IPS DF 19.7 (cell line): ENCODE measurements around the gene PKNOX1.
"Not testable (repeated sequence)": the region's sequence is repeated elsewhere in the genome, so short reads cannot be mapped to it uniquely, and the experiment has no call there.

ENCODE experiments used
- DNase-seq: peaks from one replicate; pipeline ENCODE4 v3.0.0-alpha.2; 2013; ENCODE audit warnings: low read depth, low spot score

The PKNOX1 gene

DNA sequence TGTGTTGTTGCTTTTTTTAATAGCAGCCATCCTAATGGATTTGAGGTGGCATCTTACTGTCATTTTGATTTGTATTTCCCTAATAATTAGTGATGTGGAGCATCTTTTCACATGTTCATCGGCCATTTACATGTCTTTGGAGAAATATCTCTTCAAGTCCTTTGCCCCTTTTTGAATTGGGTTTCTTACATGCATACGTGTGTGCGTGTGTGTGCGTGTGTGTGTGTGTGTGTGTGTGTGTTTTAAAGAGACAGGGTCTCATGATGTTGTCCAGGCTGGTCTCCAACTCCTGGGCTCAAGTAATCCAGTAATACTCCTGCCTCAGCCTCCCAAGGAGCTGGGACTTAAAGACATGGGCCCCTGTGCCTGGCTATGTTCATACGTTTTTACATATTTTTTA is 9.5 kb downstream of the PKNOX1 start:
- no peak for DNase-seq

DNA sequence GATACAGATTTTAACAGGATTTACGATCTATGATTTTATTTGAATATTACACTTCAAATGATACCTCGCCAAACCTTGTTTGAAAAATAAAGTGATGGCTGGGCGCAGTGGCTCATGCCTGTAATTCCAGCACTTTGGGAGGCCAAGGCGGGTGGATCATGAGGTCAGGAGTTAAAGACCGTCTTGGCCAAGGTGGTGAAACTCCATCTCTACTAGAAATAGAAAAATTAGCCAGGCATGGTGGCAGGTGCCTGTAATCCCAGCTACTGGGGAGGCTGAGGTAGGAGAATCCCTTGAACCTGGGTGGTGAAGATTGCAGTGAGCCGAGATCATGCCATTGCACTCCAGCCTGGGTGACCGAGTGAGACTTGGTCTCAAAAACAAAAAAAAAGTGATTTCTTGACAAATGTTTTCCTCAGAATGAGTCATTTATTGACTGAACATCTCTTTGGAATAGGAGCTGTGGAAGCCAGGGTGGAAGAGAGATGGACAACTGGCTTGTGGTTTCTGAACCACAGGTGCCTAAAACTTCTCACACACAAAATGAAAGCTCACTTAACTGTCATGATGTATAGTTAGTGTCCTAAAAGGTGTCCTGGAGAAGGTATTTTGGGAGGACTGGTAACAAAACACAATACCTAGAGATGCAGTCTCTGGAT is 11.9 kb downstream of the PKNOX1 start:
- no peak for DNase-seq

DNA sequence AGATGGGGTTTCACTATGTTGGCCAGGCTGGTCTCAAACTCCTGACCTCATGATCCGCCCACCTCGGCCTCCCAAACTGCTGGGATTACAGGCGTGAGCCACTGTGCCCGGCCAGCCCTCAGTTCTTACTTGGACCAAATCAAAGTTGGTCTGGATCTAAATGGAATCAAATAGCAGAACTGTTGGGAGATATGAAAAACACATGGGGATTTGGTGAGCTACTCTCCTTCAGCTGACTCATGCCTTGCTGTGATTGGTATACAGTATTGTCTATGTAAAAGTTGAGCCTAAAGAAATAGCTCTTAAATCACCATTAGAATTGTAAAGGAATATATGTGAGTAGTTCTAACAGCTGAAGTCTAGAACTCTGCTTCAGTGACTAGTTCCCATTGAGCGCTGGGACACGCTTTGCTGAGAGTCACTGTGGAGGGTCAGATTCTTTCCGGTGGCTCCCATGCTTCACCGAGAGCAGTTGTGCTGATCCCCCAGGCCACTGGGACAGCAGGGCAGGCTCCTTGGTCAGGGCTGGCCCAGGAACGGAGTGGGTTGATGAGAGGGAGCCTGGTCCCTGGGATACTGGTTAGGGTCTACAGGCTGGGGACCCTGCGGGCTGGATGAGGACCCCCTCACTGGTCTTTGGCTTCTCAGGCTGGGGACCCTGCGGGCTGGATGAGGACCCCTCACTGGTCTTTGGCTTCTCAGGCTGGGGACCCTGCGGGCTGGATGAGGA is 14.0 kb downstream of the PKNOX1 start:
- DNase-seq, result no peak

DNA sequence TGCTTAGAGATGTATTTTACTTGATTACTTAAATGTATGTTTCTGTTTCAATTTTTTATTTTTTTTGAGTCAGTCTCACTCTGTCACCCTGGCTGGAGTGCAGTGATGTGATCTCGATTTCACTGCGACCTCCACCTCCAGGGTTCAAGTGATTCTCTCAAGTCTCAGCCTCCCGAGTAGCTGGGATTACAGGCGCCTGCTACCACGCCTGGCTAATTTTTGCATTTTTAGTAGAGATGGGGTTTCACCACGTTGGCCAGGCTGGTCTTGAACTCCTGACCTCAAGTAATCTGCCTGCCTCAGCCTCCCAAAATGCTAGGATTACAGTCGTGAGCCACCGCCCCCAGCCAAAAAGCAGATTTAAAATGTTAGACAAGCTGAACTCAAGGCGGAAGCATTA is 15.0 kb downstream of the PKNOX1 start:
- not testable (repeated sequence) for DNase-seq

DNA sequence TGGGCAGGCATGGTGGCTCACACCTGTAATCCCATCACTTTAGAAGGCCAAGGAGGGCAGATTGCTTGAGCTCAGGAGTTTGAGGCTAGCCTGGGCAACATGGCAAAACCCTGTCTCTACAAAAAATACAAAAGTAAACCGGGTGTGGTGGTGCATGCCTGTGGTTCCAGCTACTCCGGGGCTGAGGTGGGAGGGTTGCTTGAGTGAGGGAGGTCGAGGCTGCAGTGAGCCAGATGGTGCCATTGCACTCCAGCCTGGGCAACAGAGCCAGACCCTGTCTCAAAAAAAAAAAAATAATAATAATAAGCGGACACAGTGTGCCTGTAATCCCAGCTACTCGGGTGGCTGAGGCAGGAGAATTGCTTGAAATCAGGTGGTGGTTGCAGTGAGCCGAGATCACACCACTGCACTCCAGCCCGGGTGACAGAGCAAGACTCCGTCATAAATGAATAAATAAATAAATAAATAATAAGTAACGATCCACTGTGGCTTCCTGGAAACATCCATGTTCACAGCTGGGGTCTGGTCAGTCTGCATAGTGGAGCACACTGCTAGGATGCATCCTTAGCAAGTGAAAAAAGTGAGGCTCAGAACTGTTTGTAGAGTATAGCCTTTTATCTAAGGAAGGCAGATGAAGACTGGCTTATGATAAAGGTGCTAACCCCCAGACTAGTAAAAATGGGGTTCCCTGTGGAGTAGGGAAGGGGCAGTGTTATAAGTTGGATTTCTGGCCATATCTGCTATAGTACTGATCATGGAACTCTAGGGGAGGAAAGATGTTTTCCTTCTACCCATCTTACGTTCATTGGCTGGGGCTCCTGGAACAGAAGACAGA is 15.7 kb downstream of the PKNOX1 start:
- no peak for DNase-seq

DNA sequence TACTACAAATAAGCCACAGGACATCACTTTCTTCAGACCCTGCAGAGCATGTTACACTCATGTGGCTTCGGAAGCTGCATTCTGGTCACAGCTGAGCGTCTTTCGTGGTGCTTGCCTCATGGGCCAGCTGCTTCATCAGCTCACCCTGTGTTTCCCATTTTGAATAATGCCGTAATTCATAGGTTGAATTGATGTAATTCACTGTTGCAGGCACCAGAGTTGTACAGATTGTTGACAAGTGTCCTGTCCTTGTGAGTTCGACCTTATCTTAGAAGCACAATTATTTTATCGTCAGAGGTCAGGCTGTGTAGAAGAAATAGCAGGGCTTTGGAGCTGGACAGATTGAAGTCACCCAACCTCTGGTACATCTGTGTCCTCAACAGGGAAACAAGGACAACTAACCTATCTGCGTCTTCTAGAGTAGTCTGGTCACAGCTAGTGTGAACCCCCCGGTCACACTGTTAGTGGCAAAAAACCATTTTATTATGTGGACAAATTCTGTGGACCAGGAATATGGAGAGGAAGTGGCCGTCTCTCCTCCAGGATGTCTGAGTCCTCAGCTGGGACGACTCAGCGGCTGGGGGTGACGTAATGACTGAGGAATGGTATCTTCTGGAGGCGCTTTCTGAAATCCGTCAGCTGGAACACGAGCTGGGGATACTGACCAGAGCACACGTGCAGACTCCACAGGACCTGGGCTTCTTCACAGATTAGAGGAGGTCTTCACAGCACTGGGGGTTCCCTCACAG is 17.8 kb downstream of the PKNOX1 start:
- no peak for DNase-seq

DNA sequence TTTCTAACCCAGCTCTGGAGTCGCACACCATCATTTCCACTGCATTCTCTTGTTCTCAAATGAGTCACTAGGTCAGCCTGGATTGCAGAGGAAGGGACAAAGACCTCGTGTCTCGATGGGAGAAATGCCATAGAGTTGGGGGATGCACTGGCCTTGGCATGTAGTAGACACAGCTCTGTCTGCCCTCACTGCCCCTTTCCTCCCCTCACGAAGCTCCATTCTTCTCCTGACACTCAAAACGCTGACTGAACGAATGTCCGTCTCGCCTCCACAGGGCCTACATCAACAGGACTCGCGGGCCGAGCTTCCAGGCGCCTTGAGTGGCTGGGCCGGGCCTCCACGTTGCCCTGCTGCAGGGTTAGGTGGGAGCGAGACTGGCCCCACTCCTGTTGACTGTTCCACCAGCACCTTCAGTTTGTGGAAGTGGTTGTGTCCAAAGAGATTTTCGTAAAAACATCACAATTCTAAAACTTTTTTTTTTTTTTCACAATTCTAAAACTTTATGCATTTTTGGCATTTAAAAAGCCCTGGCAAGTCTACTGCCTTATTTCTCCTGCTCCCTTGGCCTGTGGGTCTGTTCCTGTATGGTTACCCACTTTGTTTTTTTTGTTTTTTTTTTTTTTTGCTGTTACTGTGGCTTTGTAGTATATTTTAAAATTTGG is 18.8 kb downstream of the PKNOX1 start:
- no peak for DNase-seq

DNA sequence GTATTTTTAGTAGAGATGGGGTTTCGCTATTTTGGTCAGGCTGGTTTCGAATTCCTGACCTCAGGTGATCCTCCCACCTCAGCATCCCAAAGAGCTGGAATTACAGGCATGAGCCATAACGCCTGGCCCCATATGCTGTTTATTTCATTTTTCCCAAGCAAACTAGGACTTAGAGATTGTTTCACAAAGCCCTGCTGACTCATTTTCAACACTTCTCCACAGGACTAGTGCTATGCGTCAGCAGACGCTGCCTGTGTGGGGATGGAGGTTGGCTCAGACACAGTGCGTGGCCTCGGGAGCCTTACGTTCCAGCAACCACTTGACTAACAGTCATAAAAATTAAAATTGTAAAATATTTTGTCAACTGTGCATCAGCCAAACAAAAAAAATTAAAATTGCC is 22.7 kb downstream of the PKNOX1 start:
- no peak for DNase-seq

DNA sequence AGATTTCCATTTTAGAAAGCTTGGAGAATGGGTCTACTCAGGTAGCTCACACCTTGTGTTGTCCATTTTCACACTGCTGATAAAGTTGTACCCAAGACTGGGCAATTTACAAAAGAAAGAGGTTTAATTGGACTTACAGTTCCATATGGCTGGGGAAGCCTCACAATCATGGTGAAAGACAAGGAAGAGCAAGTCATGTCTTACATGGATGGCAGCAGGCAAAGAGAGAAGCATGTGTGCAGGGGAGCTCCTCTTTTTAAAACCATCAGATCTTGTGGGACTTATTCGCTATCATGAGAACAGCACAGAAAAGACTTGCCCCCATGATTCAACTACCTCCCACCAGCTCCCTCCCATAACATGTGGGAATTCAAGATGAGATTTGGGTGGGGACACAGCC is 23.6 kb downstream of the PKNOX1 start:
- DNase-seq, result not testable (repeated sequence)

DNA sequence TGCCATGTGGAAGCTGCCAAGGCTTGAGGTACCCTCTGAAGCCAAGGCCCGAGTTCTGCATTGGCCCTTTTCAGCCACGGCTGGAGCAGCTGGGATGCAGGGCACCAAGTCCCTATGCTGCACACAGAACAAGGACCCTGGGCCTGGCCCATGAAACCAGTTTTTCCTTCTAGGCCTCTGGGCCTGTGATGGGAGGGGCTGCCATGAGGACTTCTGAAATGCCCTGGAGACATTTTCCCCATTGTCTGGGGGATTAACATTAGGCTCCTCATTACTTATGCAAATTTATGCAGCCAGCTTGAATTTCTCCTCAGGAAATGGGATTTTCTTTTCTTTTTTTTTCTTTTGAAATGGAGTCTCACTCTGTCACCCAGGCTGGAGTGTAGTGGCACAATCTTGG is 24.8 kb downstream of the PKNOX1 start:
- DNase-seq, result not testable (repeated sequence)

DNA sequence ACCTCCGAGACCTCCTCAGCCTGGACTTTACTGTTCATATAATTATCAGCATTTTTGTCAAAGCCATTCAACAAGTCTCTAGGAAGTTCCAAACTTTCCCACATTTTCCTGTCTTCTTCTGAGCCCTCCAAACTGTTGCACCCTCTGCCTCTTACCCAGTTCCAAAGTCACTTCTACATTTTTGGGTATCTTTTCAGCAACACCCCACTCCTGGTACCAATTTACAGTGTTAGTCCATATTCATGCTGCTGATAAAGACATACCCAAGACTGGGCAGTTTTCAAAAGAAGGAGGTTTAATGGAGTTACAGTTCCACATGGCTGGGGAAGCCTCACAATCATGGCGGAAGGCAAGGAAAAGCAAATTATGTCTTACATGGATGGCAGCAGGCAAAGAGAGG is 25.7 kb downstream of the PKNOX1 start:
- DNase-seq, result not testable (repeated sequence)

DNA sequence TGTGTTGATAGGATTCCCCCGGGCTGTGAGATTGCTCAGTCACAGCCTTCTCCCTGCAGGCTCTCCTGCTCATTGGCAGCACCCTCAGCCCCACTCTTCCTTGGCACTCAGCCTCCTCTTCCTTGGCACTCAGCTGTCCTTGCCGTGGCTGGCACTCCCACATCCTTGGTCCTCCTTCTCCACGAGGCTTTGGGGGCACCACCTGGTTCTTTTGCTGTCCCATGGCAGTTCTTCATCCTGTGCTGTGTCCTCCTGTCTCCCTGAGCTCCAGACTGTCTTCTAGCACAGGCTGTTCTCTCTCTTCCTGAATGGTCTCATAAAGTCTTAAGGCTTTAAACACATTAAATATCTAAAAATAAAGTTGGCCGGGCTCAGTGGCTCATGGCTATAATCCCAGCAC is 27.0 kb downstream of the PKNOX1 start:
- no peak for DNase-seq

DNA sequence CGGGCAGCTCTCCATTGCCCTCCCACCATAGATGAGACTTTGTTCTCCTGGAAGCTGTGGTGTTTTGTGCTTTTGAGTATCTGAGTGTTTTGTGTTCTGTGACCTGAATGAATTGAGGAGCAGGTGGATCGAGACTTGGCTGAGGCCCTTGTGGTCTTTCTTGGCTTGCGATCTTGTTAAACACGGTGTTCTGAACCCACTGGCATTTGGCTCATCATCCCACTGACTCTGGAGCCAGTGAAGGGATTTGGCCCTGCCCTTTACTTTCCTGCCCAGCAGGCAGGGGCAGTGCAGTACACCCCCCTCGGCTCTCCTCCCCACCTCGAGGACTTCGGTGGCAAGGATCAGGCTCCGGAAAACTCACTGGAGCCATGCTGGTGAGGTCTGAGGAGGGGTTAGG is 30.6 kb downstream of the PKNOX1 start:
- DNase-seq, result no peak

DNA sequence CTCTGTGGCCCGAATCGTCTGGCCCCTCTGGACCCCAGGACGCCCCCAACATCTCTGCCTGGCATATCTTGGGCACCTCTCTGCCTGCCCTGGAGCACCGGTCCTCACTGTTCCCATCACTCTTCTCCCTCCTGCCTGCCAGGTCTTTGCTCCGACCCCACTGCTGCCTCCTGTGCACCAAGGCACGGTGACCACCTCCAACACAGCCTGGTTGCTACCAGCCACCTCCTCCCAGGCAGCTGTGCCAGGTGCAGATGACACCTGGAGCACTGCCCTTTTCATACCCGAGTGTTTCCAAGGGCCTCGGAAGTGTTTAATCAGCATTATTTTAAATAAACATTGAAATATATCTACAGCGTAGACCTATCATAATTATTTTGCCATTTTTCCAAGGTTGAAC is 31.3 kb downstream of the PKNOX1 start:
- DNase-seq, result no peak

DNA sequence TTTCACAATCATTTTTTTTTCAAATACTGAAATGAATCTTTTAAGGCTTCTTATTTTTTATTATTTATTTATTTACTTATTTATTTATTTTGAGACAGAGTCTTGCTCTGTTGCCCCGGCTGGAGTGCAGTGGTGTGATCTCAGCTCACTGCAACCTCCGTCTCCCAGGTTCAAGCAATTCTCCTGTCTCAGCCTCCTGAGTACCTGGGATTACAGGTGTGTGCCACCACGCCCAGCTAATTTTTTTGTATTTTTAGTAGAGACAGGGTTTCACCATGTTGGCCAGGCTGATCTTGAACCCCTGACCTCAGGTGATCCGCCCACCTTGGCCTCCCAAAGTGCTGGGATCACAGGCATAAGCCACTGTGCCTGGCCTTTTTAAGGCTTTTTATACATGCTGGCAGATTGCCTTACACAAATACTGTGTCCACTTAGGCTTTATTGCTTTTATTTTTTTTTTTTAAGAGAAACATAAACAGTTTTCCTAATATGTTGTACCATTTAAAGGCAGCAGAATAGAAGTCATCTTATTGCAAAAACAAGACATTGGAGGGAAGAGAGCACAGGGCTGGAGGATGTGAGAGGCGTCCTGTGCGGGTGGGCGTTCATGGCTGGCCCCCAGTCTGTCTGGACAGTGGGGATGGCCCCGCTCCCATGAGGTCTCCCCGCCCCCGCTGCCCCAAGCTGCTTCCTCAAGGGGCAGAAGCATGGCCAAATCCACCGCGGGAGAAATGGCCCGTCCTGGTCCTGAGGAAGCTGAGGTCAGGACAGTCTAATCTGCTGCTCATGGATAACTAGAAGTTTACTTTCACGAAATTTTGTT is 31.9 kb downstream of the PKNOX1 start:
- not testable (repeated sequence) for DNase-seq

DNA sequence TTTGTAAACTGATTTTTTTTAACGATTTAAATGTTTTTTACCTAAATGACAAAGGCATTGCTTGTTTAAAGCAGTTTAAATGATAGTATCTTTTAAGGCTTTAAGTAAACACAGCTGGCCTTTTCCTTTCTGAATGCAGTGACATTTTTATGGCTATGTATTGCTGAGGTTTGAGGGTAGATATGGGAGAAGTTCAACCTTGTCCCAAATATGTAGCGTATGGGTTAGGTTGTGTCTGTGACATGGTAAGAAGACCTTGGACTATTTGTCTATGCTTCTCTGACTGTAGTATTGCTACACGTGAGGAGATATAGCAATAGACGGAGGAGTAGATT is 32.5 kb downstream of the PKNOX1 start:
- no peak for DNase-seq

DNA sequence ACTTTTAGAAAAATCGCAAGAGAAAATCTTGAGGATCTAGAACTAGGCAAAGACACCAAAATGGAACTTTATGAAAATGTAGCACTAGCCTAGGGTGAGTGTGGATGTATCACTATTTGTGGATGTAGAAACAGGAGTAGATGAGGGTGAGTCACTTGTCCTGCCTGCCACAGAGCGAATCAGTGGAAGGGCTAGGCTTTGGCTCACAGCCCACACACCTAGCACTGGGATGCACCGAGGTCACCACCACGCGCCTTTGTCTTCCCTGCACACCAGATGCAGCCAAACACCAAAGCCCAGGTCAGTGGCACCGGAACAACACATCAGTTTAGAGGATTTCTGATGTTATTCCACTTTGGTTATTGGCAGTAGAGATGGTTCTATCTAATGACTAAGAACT is 38.2 kb downstream of the PKNOX1 start:
- no peak for DNase-seq

DNA sequence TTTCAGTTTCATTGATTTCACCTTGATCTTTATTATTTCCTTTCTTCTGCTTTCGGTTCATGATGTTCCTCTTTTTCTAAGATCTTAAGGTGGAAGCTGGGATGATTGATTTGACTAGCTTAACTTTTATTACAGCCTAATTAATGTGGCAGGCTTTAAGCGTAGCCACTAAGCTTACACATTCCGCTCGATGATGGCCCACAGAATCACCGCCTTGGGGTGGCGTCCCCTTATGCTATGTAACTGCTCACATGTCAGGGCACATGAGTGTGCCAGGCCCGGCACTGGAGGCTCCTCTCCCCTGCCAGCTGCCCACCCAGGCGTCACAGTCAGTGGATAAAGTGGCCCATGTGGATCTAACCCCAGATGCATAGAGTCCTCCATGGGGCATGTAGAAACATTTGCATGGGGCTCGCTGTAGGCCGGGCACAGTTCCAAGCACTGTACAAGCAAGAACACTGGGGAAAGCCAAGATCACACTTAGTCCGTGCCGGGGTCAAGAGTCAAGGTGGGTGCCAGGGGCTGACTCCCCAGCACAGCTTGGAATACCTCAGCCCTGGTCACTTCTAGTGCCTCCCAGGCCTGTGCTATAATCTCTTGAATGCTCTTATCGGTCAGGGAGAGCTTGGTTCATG is 41.7 kb downstream of the PKNOX1 start:
- no peak for DNase-seq

DNA sequence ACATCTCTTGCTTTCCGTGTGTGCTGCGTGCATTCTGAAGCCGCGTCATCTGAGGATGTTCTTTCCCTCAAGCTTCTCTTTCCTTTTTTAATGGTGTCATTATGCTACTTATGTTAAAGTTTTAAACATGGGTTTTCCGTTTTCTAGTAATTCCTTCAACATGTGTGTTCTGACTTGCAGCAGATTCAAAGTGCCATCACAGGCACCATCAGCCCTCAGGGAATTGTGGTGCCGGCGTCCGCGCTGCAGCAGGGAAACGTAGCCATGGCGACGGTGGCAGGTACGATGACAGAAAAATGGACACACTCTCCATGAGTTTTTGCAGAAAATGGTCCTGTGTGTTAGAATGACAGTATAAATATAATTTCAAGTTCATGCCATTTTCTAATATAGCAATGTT is 42.4 kb downstream of the PKNOX1 start:
- no peak for DNase-seq

DNA sequence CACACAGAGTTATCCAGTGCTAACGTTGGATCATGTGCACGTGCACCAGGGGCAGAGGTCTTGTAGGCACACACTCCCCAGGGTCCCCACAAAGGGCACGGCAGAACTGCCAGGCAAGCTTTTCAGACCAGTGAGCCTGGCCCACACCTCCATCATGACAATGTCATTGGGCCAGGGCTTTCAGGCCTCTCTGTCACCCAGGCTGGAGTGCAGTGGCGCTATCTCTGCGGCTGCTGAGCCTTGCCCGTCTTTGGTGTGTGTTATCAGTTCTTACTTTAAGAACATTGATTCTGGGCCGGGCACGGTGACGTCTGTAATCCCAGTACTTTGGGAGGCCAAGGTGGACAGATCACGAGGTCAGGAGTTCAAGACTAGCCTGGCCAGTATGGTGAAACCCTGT is 44.2 kb downstream of the PKNOX1 start:
- no peak for DNase-seq
